Breast epithelium (tissue), 4 donors: ENCODE data around the gene SLC43A1. TPM values are rescaled to one million over a fixed set of nuclear protein-coding genes. Genes with fewer than 3 reads are reported as not detected.

ENCODE experiments used
- DNase-seq, 2 donors: peaks; one replicate each; pipeline ENCODE4 v3.0.0-alpha.2; 2019; ENCODE audit warnings: low spot score in 2 of 2
- H3K27ac ChIP-seq, 2 donors: fragments of 200-600 bp; sonication (generic) in 1 of 2; one replicate each; pipeline ENCODE4 v1.5.1; 2016 to 2019; ENCODE audit warnings: mild to moderate bottlenecking in 1 of 2
- H3K27me3 ChIP-seq, 2 donors: fragments of 200-600 bp; sonication (generic) in 1 of 2; one replicate each; pipeline versions ENCODE4 v1.5.1 to v1.6.0; 2017 to 2019; ENCODE audit warnings: control low read depth in 1 of 2, mild to moderate bottlenecking in 1 of 2
- H3K36me3 ChIP-seq: fragments of 200-600 bp; one replicate; pipeline ENCODE4 v1.5.1; 2019
- H3K4me1 ChIP-seq, 2 donors: fragments of 200-600 bp; sonication (generic); one replicate each; pipeline ENCODE4 v1.5.1; 2016 to 2019; ENCODE audit warnings: control low read depth in 1 of 2
- H3K4me3 ChIP-seq, 3 donors: fragments of 200-600 bp; sonication (generic); 1 replicate in 2 of 3; 2 replicates in 1 of 3; pipeline ENCODE4 v1.5.1; 2016 to 2019; ENCODE audit warnings: mild to moderate bottlenecking in 3 of 3, moderate library complexity in 2 of 3
- H3K9me3 ChIP-seq, 2 donors: fragments of 200-600 bp; sonication (generic) in 1 of 2; one replicate each; pipeline ENCODE4 v1.5.1; 2016 to 2019; ENCODE audit warnings: control low read depth in 1 of 2
- CTCF ChIP-seq, 3 donors: fragments of 450-650 bp; IDR thresholded peaks; one replicate each; pipeline ENCODE4 v1.5.1; 2016 to 2017; ENCODE audit warnings: antibody characterized with exemption in 3 of 3, mild to moderate bottlenecking in 3 of 3, moderate library complexity in 3 of 3
- POLR2A ChIP-seq: fragments of 450-650 bp; IDR thresholded peaks from one replicate; pipeline ENCODE4 v1.6.1; 2016; ENCODE audit warnings: antibody characterized with exemption, mild to moderate bottlenecking, moderate library complexity
- POLR2AphosphoS5 ChIP-seq, 3 donors: sonication (generic); formaldehyde crosslinking; IDR thresholded peaks; one replicate each; pipeline ENCODE4 v1.6.1; 2017; ENCODE audit warnings: antibody characterized with exemption in 3 of 3
- intact Hi-C: fragments of 100-400 bp; cut with DNase I; formaldehyde crosslinking; loops from one replicate; pipeline ENCODE4 v1.15.1; 2023; ENCODE audit warnings: low total_unique reads
- total RNA-seq, 3 donors: library from RNA; depleted of rRNA; stranded (reverse); fragments of >200 nt; gene quantifications; one replicate each; pipeline ENCODE4 v1.1.0, GENCODE V29; 2016

The SLC43A1 gene
- total RNA-seq, 3 donors from 2014 or later, result 12.0 to 23.4 (median 13.4) TPM

- H3K27ac ChIP-seq, result no peak overlapping the region
- H3K4me3 ChIP-seq, result no peak overlapping the region
- peaks cover 0 to 9% of the 10 kb centered on the region in 2 donors for H3K27me3 ChIP-seq
- TF ChIP-seq POLR2AphosphoS5 (IDR thresholded peaks at IDR 0.05), result no peak
- H3K9me3 ChIP-seq, result no peaks in the 10 kb centered on the region
- peaks cover 0 to 12% of the 10 kb centered on the region in 2 donors for H3K4me1 ChIP-seq
- DNase-seq, result no peak
- no peaks in the 10 kb centered on the region for H3K36me3 ChIP-seq
- intact Hi-C loops, result no loop called here
Observed at GRCh38 chr11:57463671-57464538, 51.6 kb downstream of the SLC43A1 start.

- no peak overlapping the region for H3K27ac ChIP-seq
- no peak for DNase-seq
- intact Hi-C loops, result no loop called here
- H3K36me3 ChIP-seq, result no peaks in the 10 kb centered on the region
- H3K9me3 ChIP-seq, result no peaks in the 10 kb centered on the region
- peaks cover 4 to 20% of the 10 kb centered on the region in 2 donors for H3K4me1 ChIP-seq
- peaks cover 0 to 19% of the 10 kb centered on the region in 2 donors for H3K27me3 ChIP-seq
- H3K4me3 ChIP-seq, result no peak overlapping the region
- TF ChIP-seq CTCF (IDR thresholded peaks at IDR 0.05) (no peak), POLR2A (no peak), POLR2AphosphoS5 (IDR thresholded peaks at IDR 0.05) (no peak)
Observed at GRCh38 chr11:57462597-57462996, 52.9 kb downstream of the SLC43A1 start.

- TF ChIP-seq CTCF (IDR thresholded peaks at IDR 0.05) (no peak), POLR2A (no peak), POLR2AphosphoS5 (IDR thresholded peaks at IDR 0.05) (no peak)
- Histone ChIP-seq H3K36me3 (no peaks in the 10 kb centered on the region), H3K9me3 (no peaks in the 10 kb centered on the region), H3K27ac (no peak overlapping the region), H3K4me3 (no peak overlapping the region), H3K4me1 (peaks cover 6 to 26% of the 10 kb centered on the region in 2 donors), H3K27me3 (peaks cover 0 to 19% of the 10 kb centered on the region in 2 donors)
- intact Hi-C loops, result no loop called here
- DNase-seq, result no peak
Observed at GRCh38 chr11:57461841-57462489, 53.5 kb downstream of the SLC43A1 start.

- H3K27ac ChIP-seq, result no peak overlapping the region
- H3K27me3 ChIP-seq, result peaks cover 0 to 19% of the 10 kb centered on the region in 2 donors
- H3K9me3 ChIP-seq, result no peaks in the 10 kb centered on the region
- peak overlapping the region; percentile 30 to 72 (median 56) for H3K4me3 ChIP-seq
- no peak for DNase-seq
- intact Hi-C loops, result no loop called here
- H3K4me1 ChIP-seq, result peaks cover 6 to 26% of the 10 kb centered on the region in 2 donors
- no peak for TF ChIP-seq CTCF (IDR thresholded peaks at IDR 0.05)
- no peak for TF ChIP-seq POLR2AphosphoS5 (IDR thresholded peaks at IDR 0.05)
- TF ChIP-seq POLR2A, result no peak
- H3K36me3 ChIP-seq, result no peaks in the 10 kb centered on the region
Observed at GRCh38 chr11:57460758-57461749, 54.4 kb downstream of the SLC43A1 start.
